Osteocyte (in vitro differentiated cells): ENCODE data around the gene THSD4. TPM values are rescaled to one million over a fixed set of nuclear protein-coding genes. Genes with fewer than 3 reads are reported as not detected.

Experiments
- DNase-seq: peaks from one replicate; pipeline ENCODE4 v3.0.0; 2021; ENCODE audit warnings: mixed read lengths; ENCODE audit not compliant: unreplicated experiment; ENCODE audit errors: extremely low spot score
- H3K27ac Mint-ChIP-seq: one replicate; pipeline ENCODE4 v1.8.0; 2021; ENCODE audit warnings: mild to moderate bottlenecking, mixed read lengths; ENCODE audit not compliant: unreplicated experiment
- H3K27me3 Mint-ChIP-seq: one replicate; pipeline ENCODE4 v1.8.0; 2021; ENCODE audit warnings: mixed read lengths; ENCODE audit not compliant: unreplicated experiment
- H3K36me3 Mint-ChIP-seq: one replicate; pipeline ENCODE4 v1.8.0; 2021; ENCODE audit warnings: mixed read lengths; ENCODE audit not compliant: unreplicated experiment
- H3K4me1 Mint-ChIP-seq: one replicate; pipeline ENCODE4 v1.8.0; 2021; ENCODE audit warnings: mixed read lengths; ENCODE audit not compliant: unreplicated experiment
- H3K4me3 Mint-ChIP-seq: one replicate; pipeline ENCODE4 v1.8.0; 2021; ENCODE audit warnings: mild to moderate bottlenecking, moderate library complexity, mixed read lengths; ENCODE audit not compliant: unreplicated experiment
- H3K9me3 Mint-ChIP-seq: one replicate; pipeline ENCODE4 v1.8.0; 2021; ENCODE audit warnings: mixed read lengths; ENCODE audit not compliant: unreplicated experiment
- total RNA-seq: library from RNA; stranded (reverse); gene quantifications from 2 replicates; pipeline ENCODE4 v1.2.1, GENCODE V29; 2021
- TF ChIP-seq, protein P1 (sequence below): fragments of 200-600 bp; sonication (generic); IDR thresholded peaks from 2 replicates; pipeline ENCODE4 v1.5.0; 2021; ENCODE audit warnings: antibody characterized with exemption, mild to moderate bottlenecking, moderate library complexity

The THSD4 gene
- total RNA-seq, 1 donor from 2014 or later, result 5.7 TPM

DNA sequence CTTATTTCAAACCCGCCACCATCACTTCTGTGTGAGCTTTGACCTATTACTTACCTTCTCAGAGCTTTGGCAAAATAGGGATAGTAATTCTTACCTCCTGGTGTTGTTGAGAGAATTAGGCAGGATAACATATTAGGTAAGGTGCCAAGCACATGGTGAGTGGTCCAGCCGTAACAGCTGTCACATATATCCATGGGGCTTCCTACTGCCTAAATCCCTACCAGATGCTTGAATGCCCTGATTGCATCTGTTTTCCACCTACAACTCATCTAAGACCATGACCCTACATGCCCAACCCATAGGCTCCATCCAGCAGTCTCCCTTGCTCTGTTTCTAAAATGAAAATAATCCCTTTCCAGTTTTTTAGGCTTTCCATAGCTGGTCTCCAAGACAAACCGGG, 532.8 kb downstream of the THSD4 start:
- Mint-ChIP-seq H3K9me3 (no peaks in the 10 kb centered on the region), H3K27me3 (peaks cover 9% of the 10 kb centered on the region)

GRCh38 chr15:71649894-71650293, 534.6 kb downstream of the THSD4 start:
- Mint-ChIP-seq H3K9me3 (no peaks in the 10 kb centered on the region), H3K36me3 (peaks cover 2% of the 10 kb centered on the region), H3K27ac (no peak overlapping the region), H3K27me3 (peaks cover 9% of the 10 kb centered on the region), H3K4me1 (peaks cover 7% of the 10 kb centered on the region), H3K4me3 (no peak overlapping the region)
- DNase-seq, result no peak
- TF ChIP-seq, protein P1, sequence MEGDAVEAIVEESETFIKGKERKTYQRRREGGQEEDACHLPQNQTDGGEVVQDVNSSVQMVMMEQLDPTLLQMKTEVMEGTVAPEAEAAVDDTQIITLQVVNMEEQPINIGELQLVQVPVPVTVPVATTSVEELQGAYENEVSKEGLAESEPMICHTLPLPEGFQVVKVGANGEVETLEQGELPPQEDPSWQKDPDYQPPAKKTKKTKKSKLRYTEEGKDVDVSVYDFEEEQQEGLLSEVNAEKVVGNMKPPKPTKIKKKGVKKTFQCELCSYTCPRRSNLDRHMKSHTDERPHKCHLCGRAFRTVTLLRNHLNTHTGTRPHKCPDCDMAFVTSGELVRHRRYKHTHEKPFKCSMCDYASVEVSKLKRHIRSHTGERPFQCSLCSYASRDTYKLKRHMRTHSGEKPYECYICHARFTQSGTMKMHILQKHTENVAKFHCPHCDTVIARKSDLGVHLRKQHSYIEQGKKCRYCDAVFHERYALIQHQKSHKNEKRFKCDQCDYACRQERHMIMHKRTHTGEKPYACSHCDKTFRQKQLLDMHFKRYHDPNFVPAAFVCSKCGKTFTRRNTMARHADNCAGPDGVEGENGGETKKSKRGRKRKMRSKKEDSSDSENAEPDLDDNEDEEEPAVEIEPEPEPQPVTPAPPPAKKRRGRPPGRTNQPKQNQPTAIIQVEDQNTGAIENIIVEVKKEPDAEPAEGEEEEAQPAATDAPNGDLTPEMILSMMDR, result no peak

More for the DNA sequence above, 532.8 kb downstream of the THSD4 start:
- peaks cover 2% of the 10 kb centered on the region for H3K36me3 Mint-ChIP-seq
- no peak overlapping the region for H3K27ac Mint-ChIP-seq
- peaks cover 7% of the 10 kb centered on the region for H3K4me1 Mint-ChIP-seq
- no peak for DNase-seq
- no peak overlapping the region for H3K4me3 Mint-ChIP-seq
- TF ChIP-seq, protein P1, result no peak

DNA sequence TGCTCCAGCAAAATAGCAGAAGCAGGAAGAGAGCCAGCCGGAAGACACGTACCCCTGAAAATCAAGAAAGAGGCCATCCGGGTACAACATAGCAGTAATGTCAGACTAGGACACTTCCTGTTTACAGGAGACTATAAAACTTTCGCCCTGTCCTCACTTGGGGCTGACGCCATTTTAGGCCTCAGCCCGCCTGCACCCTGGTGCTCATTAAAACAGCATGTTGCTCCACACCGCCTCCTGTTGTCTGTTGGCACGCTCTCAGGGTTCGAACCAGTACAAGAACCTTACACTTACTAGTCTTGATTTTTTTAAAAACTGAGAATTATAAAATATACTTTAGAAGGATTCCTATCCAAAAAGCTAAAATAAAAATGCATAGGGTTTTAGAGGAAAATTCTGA, 535.3 kb downstream of the THSD4 start:
- H3K36me3 Mint-ChIP-seq, result peaks cover 2% of the 10 kb centered on the region
- H3K27me3 Mint-ChIP-seq, result peaks cover 9% of the 10 kb centered on the region
- DNase-seq, result no peak
- no peak overlapping the region for H3K27ac Mint-ChIP-seq
- no peaks in the 10 kb centered on the region for H3K9me3 Mint-ChIP-seq
- peaks cover 7% of the 10 kb centered on the region for H3K4me1 Mint-ChIP-seq
- TF ChIP-seq, protein P1, result no peak
- H3K4me3 Mint-ChIP-seq, result no peak overlapping the region

- no peaks in the 10 kb centered on the region for H3K9me3 Mint-ChIP-seq
- TF ChIP-seq, protein P1, result peak; percentile 82
- peaks cover 1% of the 10 kb centered on the region for H3K36me3 Mint-ChIP-seq
- peaks cover 7% of the 10 kb centered on the region for H3K4me1 Mint-ChIP-seq
- H3K27ac Mint-ChIP-seq, result no peak overlapping the region
- no peak for DNase-seq
- no peak overlapping the region for H3K4me3 Mint-ChIP-seq
- H3K27me3 Mint-ChIP-seq, result peaks cover 8% of the 10 kb centered on the region
Measured at GRCh38 chr15:71651750-71652186, 536.5 kb downstream of the THSD4 start.

DNA sequence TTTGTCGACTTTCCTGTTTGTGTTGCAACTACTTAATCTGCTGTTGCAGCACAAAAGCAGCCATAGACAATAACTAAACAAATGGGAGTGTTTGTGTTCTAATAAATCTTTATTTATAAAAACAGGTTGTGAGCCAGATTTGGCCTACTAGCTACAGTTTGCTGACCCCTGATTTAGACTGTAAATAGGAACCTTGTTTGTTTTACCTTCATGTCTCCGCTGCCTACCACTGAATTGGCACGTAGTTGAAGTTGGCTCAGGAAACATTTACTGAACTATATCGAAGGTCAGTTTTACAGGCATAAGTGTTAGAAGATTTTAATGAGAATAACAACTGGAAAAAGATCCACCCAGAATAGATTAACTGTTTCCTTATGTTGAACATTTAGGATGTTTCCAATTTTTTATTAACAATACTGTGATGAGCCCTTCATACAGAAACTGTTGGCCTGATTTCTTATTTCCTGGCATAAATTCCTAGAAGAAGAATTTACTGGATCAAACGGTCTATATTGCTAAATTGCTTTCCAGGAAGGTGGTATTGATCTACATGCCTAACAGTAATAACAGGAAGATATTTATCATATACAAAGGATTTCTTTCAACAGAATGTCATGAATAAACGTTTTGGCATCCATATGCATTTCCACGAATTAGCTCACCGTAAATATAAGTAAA, 538.9 kb downstream of the THSD4 start:
- Mint-ChIP-seq H3K4me3 (no peak overlapping the region), H3K36me3 (no peaks in the 10 kb centered on the region), H3K9me3 (no peaks in the 10 kb centered on the region), H3K4me1 (peaks cover 7% of the 10 kb centered on the region), H3K27me3 (no peaks in the 10 kb centered on the region), H3K27ac (no peak overlapping the region)
- TF ChIP-seq, protein P1, result no peak
- DNase-seq, result no peak
